Trophoblast cell (in vitro differentiated cells and primary cell): ENCODE data around the gene GVQW3. TPM values are rescaled to one million over a fixed set of nuclear protein-coding genes. Genes with fewer than 3 reads are reported as not detected.
A peak's percentile ranks its signal among the peaks of the same experiment; 100 is the strongest.

Experiments used
- DNase-seq, 2 donors: peaks; one replicate each; pipeline ENCODE4 v3.0.0-alpha.2; 2016
- H2AFZ ChIP-seq: 2 replicates; pipeline ENCODE4 v1.6.1; 2013; ENCODE audit warnings: low read length, moderate library complexity, mild to moderate bottlenecking; ENCODE audit not compliant: insufficient read depth, poor library complexity
- H2AK5ac ChIP-seq: 2 replicates; pipeline ENCODE4 v1.6.1; 2013; ENCODE audit warnings: mild to moderate bottlenecking, low read length
- H2BK120ac ChIP-seq: 2 replicates; pipeline ENCODE4 v1.6.1; 2013; ENCODE audit warnings: low read length, mild to moderate bottlenecking, moderate library complexity; ENCODE audit not compliant: insufficient read depth, poor library complexity
- H2BK12ac ChIP-seq: 2 replicates; pipeline ENCODE4 v1.6.1; 2013; ENCODE audit warnings: mild to moderate bottlenecking, low read length, moderate library complexity
- H2BK5ac ChIP-seq: 2 replicates; pipeline ENCODE4 v1.6.1; 2013; ENCODE audit warnings: low read length, low read depth, moderate library complexity, mild to moderate bottlenecking; ENCODE audit not compliant: poor library complexity
- H3K14ac ChIP-seq: 2 replicates; pipeline ENCODE4 v1.6.1; 2013; ENCODE audit warnings: mild to moderate bottlenecking, low read length
- H3K18ac ChIP-seq: 2 replicates; pipeline ENCODE4 v1.6.1; 2013; ENCODE audit warnings: mild to moderate bottlenecking, low read length
- H3K23ac ChIP-seq: 2 replicates; pipeline ENCODE4 v1.6.1; 2013; ENCODE audit warnings: low read length
- H3K27ac ChIP-seq: 2 replicates; pipeline ENCODE4 v1.5.1; 2013; ENCODE audit warnings: low read depth, mild to moderate bottlenecking, inconsistent platforms, low read length, moderate library complexity
- H3K27me3 ChIP-seq: 2 replicates; pipeline ENCODE4 v1.6.1; 2013; ENCODE audit warnings: inconsistent platforms, mild to moderate bottlenecking, low read length, moderate library complexity; ENCODE audit not compliant: insufficient read depth
- H3K36me3 ChIP-seq, 2 experiments: 1 replicate in 1 of 2; 2 replicates in 1 of 2; pipeline ENCODE4 v1.6.1; 2013; ENCODE audit warnings: low read length in 2 of 2, mild to moderate bottlenecking in 2 of 2, moderate library complexity in 1 of 2; ENCODE audit not compliant: insufficient read depth in 2 of 2, control insufficient read depth in 1 of 2
- H3K4ac ChIP-seq: 2 replicates; pipeline ENCODE4 v1.6.1; 2013; ENCODE audit warnings: low read depth, mild to moderate bottlenecking, low read length, moderate library complexity
- H3K4me1 ChIP-seq, 2 experiments: 1 replicate in 1 of 2; 2 replicates in 1 of 2; pipeline ENCODE4 v1.6.1; 2013; ENCODE audit warnings: low read length in 2 of 2, mild to moderate bottlenecking in 2 of 2, moderate library complexity in 1 of 2; ENCODE audit not compliant: insufficient read depth in 2 of 2, control insufficient read depth in 1 of 2
- H3K4me2 ChIP-seq: 2 replicates; pipeline ENCODE4 v1.6.1; 2013; ENCODE audit warnings: inconsistent platforms, mild to moderate bottlenecking, low read length, moderate library complexity
- H3K4me3 ChIP-seq: 2 replicates; pipeline ENCODE4 v1.5.1; 2013; ENCODE audit warnings: mild to moderate bottlenecking, low read depth, low read length, inconsistent platforms
- H3K79me1 ChIP-seq: one replicate; pipeline ENCODE4 v1.6.1; 2013; ENCODE audit warnings: low read length
- H3K79me2 ChIP-seq: 2 replicates; pipeline ENCODE4 v1.6.1; 2013; ENCODE audit warnings: low read length, mild to moderate bottlenecking; ENCODE audit not compliant: control insufficient read depth, insufficient read depth, poor library complexity
- H3K9ac ChIP-seq: 2 replicates; pipeline ENCODE4 v1.6.1; 2013; ENCODE audit warnings: mild to moderate bottlenecking, low read length
- H3K9me3 ChIP-seq: 2 replicates; pipeline ENCODE4 v1.6.1; 2013; ENCODE audit warnings: low read depth, mild to moderate bottlenecking, control low read depth, inconsistent platforms, low read length; ENCODE audit not compliant: insufficient read depth
- H4K12ac ChIP-seq: 2 replicates; pipeline ENCODE4 v1.6.1; 2013; ENCODE audit warnings: low read depth, mild to moderate bottlenecking, low read length, moderate library complexity
- H4K8ac ChIP-seq: 2 replicates; pipeline ENCODE4 v1.6.1; 2013; ENCODE audit warnings: low read depth, mild to moderate bottlenecking, low read length, moderate library complexity
- H4K91ac ChIP-seq: one replicate; pipeline ENCODE4 v1.6.1; 2013; ENCODE audit warnings: low read depth, mild to moderate bottlenecking, low read length, moderate library complexity
- WGBS: extraction: QIAGEN DNeasy Blood & Tissue Kit; methylation state at CpG from one replicate; pipeline ENCODE4 v1.1.7; 2013; ENCODE audit warnings: missing lambda C conversion rate; ENCODE audit not compliant: insufficient read length, insufficient coverage; ENCODE audit errors: extremely low coverage; 5-methylcytosine and 5-hydroxymethylcytosine counted together
- polyA plus RNA-seq: library from polyadenylated mRNA; stranded (reverse); fragments of 200-250 nt; gene quantifications from 2 replicates; pipeline ENCODE4 v1.2.3, GENCODE V29; 2013

GVQW3 gene
- polyA plus RNA-seq = 1.1 and 1.3 TPM in 2 replicates

DNA sequence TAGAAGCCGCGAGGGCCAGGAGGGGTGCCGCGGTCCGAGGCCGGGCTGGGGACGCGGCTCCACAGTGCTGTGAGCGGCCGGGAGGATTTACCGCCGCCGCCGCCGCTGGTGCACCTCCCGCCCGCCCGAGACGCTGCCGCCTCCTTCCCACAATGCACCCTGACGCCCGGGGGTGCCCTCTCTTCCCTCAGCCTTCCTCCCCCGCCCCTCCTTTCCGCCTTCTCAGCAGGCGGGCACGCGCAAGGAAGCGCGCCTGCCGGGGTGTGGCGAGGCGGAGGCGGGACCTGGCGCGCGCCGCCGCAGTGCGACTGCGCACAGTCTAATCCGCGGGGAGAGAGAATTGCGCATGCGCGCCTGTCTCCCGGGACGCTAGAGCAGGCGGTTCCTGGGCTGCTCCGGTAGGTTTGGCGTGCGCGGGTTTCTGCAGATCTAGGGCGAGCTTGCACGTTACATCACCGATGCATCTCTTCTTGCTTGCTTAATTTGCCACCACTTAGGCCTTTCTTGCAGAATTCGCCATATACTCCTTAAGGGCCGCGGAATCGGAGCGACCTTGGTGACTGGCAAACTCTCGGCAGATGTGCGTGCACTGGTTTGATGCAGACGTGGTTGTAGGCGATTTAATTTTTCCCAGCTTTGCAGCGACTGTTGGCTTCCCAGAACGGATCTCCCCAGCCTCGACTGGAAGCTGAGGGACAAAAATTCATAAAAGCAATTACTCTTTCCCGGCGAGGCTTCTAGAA is at the start of gene GVQW3, which contains the start of gene THAP12:
Gene GVQW3 (plus strand): TSS at position 347 of the 743 bp plus-strand sequence. CDS start 506 bp downstream, outside the sequence.
Gene THAP12 (minus strand): TSS at position 156 of the 743 bp plus-strand sequence. CDS start 296 bp downstream, outside the sequence.
- Histone ChIP-seq H4K12ac (peak within 1 kb of the TSS; percentile 92), H2BK12ac (no peak within 1 kb of the TSS), H2AK5ac (peak within 1 kb of the TSS; percentile 39), H3K79me2 (peaks cover 7% of the 10 kb centered on the region), H3K9me3 (no peaks in the 10 kb centered on the region), H4K91ac (peak within 1 kb of the TSS; percentile 64), H3K14ac (peak within 1 kb of the TSS; percentile 89), H3K27me3 (no peaks in the 10 kb centered on the region), H4K8ac (peak within 1 kb of the TSS; percentile 74), H3K36me3 (no peaks in the 10 kb centered on the region), H3K23ac (no peak within 1 kb of the TSS), H3K4ac (peak within 1 kb of the TSS; percentile 98), H2BK120ac (peak within 1 kb of the TSS; percentile 77), H3K4me3 (peak within 1 kb of the TSS; percentile 95), H3K79me1 (peaks cover 4% of the 10 kb centered on the region), H3K27ac (peak within 1 kb of the TSS; percentile 52), H3K9ac (peak within 1 kb of the TSS; percentile 84), H2AFZ (peak within 1 kb of the TSS; percentile 68), H3K18ac (peak within 1 kb of the TSS; percentile 63), H3K4me1 (peaks cover 6 to 11% of the 10 kb centered on the region in 2 experiments), H3K4me2 (peak within 1 kb of the TSS; percentile 85), H2BK5ac (peak within 1 kb of the TSS; percentile 75)
- DNase-seq = peak; percentile 96 to 99
- WGBS = no CpG with 5 or more reads among the region's 69 CpGs

DNA sequence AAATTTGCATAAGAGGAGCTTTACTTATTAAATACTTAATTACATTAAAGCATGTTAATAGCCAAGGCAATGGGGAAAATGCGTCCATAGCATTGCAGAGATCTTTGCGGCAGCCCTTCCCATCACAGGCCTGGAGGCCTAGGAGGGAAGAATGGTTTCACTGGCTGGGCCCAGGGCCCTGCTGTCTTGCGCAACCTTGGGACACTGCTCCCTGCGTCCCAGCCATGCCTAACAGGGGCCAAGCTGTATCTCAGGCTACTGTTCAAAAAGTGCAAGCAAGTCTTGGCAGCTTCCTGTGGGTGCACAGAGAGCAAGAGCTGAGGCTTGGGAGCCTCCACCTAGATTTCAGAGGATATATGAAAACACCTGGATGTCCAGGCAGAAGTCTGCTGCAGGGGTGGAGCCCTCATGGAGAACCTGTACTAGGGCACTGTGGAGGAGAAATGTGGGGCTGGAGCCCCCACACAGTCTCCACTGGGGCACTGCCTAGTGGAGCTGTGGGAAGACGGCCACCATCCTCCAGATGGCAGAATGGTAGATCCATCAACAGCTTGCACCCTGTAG is 46.2 kb upstream of the GVQW3 start:
- H4K8ac ChIP-seq = no peak overlapping the region
- peaks cover 15% of the 10 kb centered on the region for H3K9me3 ChIP-seq
- H3K27me3 ChIP-seq = no peaks in the 10 kb centered on the region
- no peak overlapping the region for H2BK12ac ChIP-seq
- H3K23ac ChIP-seq = no peak overlapping the region
- H2AFZ ChIP-seq = no peak overlapping the region
- no peak overlapping the region for H3K9ac ChIP-seq
- H3K79me1 ChIP-seq = no peaks in the 10 kb centered on the region
- no peak overlapping the region for H3K4ac ChIP-seq
- no peak overlapping the region for H2AK5ac ChIP-seq
- H3K4me3 ChIP-seq = no peak overlapping the region
- WGBS = no CpG with 5 or more reads among the region's 5 CpGs
- no peak overlapping the region for H4K91ac ChIP-seq
- H3K14ac ChIP-seq = no peak overlapping the region
- H3K79me2 ChIP-seq = no peaks in the 10 kb centered on the region
- H3K4me1 ChIP-seq = peaks cover 4 to 6% of the 10 kb centered on the region in 2 experiments
- no peak overlapping the region for H4K12ac ChIP-seq
- DNase-seq = no peak
- H2BK120ac ChIP-seq = no peak overlapping the region
- H2BK5ac ChIP-seq = no peak overlapping the region
- H3K18ac ChIP-seq = no peak overlapping the region
- H3K27ac ChIP-seq = no peak overlapping the region
- H3K4me2 ChIP-seq = no peak overlapping the region
- H3K36me3 ChIP-seq = no peaks in the 10 kb centered on the region

DNA sequence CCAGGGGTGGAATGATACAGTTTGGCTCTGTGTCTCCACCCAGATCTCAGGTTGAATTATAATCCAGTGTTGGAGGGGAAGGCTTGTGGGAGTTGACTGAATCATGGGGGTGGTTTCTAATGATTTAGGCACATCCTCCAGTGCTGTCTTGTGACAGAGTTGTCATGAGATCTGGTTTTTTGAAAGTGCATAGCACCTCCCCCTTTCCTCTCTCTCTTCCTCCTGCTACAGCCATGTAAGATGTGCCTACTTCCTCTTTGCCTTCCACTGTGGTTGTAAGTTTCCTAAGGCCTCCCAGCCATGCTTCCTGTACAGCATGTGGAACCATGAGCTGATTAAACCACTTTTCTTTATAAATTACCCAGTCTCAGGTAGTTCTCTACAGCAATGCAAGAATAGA is 45.3 kb upstream of the GVQW3 start:
- Histone ChIP-seq H3K4me1 (no peaks in the 10 kb centered on the region), H4K12ac (no peak overlapping the region), H3K18ac (no peak overlapping the region), H4K91ac (no peak overlapping the region), H3K4me2 (no peak overlapping the region), H3K4ac (no peak overlapping the region), H3K9ac (no peak overlapping the region), H2AFZ (no peak overlapping the region), H3K4me3 (no peak overlapping the region), H2BK12ac (no peak overlapping the region), H3K9me3 (peaks cover 15% of the 10 kb centered on the region), H2BK120ac (no peak overlapping the region), H3K14ac (no peak overlapping the region), H3K79me2 (no peaks in the 10 kb centered on the region), H3K36me3 (no peaks in the 10 kb centered on the region), H4K8ac (no peak overlapping the region), H3K79me1 (no peaks in the 10 kb centered on the region), H3K27me3 (no peaks in the 10 kb centered on the region), H2AK5ac (no peak overlapping the region), H2BK5ac (no peak overlapping the region), H3K27ac (no peak overlapping the region), H3K23ac (no peak overlapping the region)
- DNase-seq = peak; percentile 21

DNA sequence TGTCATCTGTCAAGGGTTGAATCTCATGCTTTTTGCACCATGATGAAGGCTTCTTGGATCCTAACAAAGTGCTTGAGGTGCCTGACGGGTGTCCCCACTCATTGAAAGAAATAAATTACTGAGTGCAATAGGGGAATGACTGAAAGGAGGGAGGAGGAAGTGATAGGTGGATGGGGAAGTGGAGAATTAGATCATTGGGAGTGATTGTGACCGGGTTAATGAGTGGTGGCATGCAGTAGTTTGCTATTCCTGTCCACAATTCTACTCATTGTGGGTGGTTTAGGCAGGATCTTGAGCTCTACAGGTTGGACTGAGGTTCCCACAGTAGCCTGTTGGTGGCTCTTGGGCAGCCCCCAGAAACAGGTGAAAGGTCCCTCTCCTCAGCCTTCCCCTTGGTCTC is 44.5 kb upstream of the GVQW3 start:
- no peaks in the 10 kb centered on the region for H3K79me2 ChIP-seq
- H3K27ac ChIP-seq = no peak overlapping the region
- no CpG with 5 or more reads among the region's 2 CpGs for WGBS
- H4K8ac ChIP-seq = no peak overlapping the region
- no peaks in the 10 kb centered on the region for H3K4me1 ChIP-seq
- H3K27me3 ChIP-seq = no peaks in the 10 kb centered on the region
- H4K12ac ChIP-seq = no peak overlapping the region
- no peaks in the 10 kb centered on the region for H3K79me1 ChIP-seq
- DNase-seq = no peak
- no peak overlapping the region for H3K14ac ChIP-seq
- H3K18ac ChIP-seq = no peak overlapping the region
- no peak overlapping the region for H3K9ac ChIP-seq
- H2BK5ac ChIP-seq = no peak overlapping the region
- H3K36me3 ChIP-seq = no peaks in the 10 kb centered on the region
- no peak overlapping the region for H3K4me2 ChIP-seq
- H2BK12ac ChIP-seq = no peak overlapping the region
- no peak overlapping the region for H2AK5ac ChIP-seq
- no peak overlapping the region for H3K4me3 ChIP-seq
- no peak overlapping the region for H3K23ac ChIP-seq
- H3K9me3 ChIP-seq = peaks cover 15% of the 10 kb centered on the region
- H2BK120ac ChIP-seq = no peak overlapping the region
- no peak overlapping the region for H2AFZ ChIP-seq
- H3K4ac ChIP-seq = no peak overlapping the region
- H4K91ac ChIP-seq = no peak overlapping the region
